GM13976 (cell line): Measurements from ENCODE around the gene HS1BP3.

Experiments used
- DNase-seq: peaks from one replicate; pipeline ENCODE4 v3.0.0; 2012; ENCODE audit warnings: low spot score
- CTCF ChIP-seq: IDR thresholded peaks from 2 replicates; pipeline ENCODE4 v1.5.1; 2012; ENCODE audit warnings: borderline replicate concordance, mild to moderate bottlenecking; ENCODE audit not compliant: insufficient read depth; ENCODE audit errors: extremely low read depth, missing control alignments, control extremely low read depth
- in situ Hi-C: fragments of 300-500 bp; cut with MboI; formaldehyde crosslinking; loops from one replicate; pipeline ENCODE4 v1.12.0; 2022; ENCODE audit warnings: low sequenced_read_pairs, mixed read lengths, inconsistent platforms; ENCODE audit not compliant: unreplicated experiment

The HS1BP3 gene

GRCh38 chr2:20650877-20651730 lies at the start of gene HS1BP3:
Gene HS1BP3, minus strand, starts transcription at chr2:20651098. Its CDS starts 35 bp downstream, at chr2:20651063.
- in situ Hi-C loops = no loop called here
- TF ChIP-seq CTCF = peak; percentile 100
- peak; percentile 99 for DNase-seq

GRCh38 chr2:20698916-20699613 lies 48.2 kb upstream of the HS1BP3 start:
- TF ChIP-seq CTCF = no peak
- in situ Hi-C loops = no loop called here
- no peak for DNase-seq

GRCh38 chr2:20697322-20697934 lies 46.5 kb upstream of the HS1BP3 start:
- no peak for DNase-seq
- no peak for TF ChIP-seq CTCF
- in situ Hi-C loops = no loop called here

GRCh38 chr2:20696366-20696765 lies 45.5 kb upstream of the HS1BP3 start:
- no peak for TF ChIP-seq CTCF
- in situ Hi-C loops = no loop called here
- DNase-seq = no peak

GRCh38 chr2:20693317-20693716 lies 42.4 kb upstream of the HS1BP3 start:
- no peak for TF ChIP-seq CTCF
- no peak for DNase-seq
- in situ Hi-C loops = no loop called here

GRCh38 chr2:20692081-20692480 lies 41.2 kb upstream of the HS1BP3 start:
- TF ChIP-seq CTCF = no peak
- in situ Hi-C loops = no loop called here
- no peak for DNase-seq
